Liver (tissue), 9 donors: ENCODE results near the gene ACTRT2. TPM values are rescaled to one million over a fixed set of nuclear protein-coding genes. Genes with fewer than 3 reads are reported as not detected.

Source experiments
- DNase-seq: peaks from one replicate; pipeline ENCODE4 v3.0.0-alpha.2; 2017; ENCODE audit warnings: low spot score
- H3K27ac ChIP-seq, 2 donors: one replicate each; pipeline ENCODE4 v1.7.0; 2013; ENCODE audit warnings: inconsistent platforms in 2 of 2, low read length in 2 of 2, control low read depth in 1 of 2, low read depth in 1 of 2, mild to moderate bottlenecking in 1 of 2
- H3K27me3 ChIP-seq, 4 donors: one replicate each; pipeline versions ENCODE4 v1.6.1 to v1.7.0; 2013; ENCODE audit warnings: low read length in 3 of 4, inconsistent platforms in 1 of 4, mild to moderate bottlenecking in 1 of 4, moderate library complexity in 1 of 4; ENCODE audit not compliant: control insufficient read depth in 4 of 4, insufficient read depth in 4 of 4
- H3K36me3 ChIP-seq, 4 donors: one replicate each; pipeline versions ENCODE4 v1.6.1 to v1.7.0; 2013; ENCODE audit warnings: low read length in 3 of 4, mild to moderate bottlenecking in 3 of 4, low read depth in 1 of 4, moderate library complexity in 1 of 4; ENCODE audit not compliant: control insufficient read depth in 4 of 4, insufficient read depth in 3 of 4
- H3K4me1 ChIP-seq, 4 donors: one replicate each; pipeline versions ENCODE4 v1.6.1 to v1.7.0; 2013; ENCODE audit warnings: low read length in 3 of 4, mild to moderate bottlenecking in 3 of 4, moderate library complexity in 1 of 4; ENCODE audit not compliant: control insufficient read depth in 4 of 4, insufficient read depth in 4 of 4
- H3K4me3 ChIP-seq, 3 donors: one replicate each; pipeline versions ENCODE4 v1.6.1 to v1.7.0; 2013; ENCODE audit warnings: low read length in 3 of 3, control low read depth in 1 of 3, low read depth in 1 of 3, mild to moderate bottlenecking in 1 of 3
- H3K9ac ChIP-seq, 2 donors: one replicate each; pipeline ENCODE4 v1.7.0; 2013; ENCODE audit warnings: low read length in 2 of 2, mild to moderate bottlenecking in 2 of 2, moderate library complexity in 2 of 2, control low read depth in 1 of 2, low read depth in 1 of 2
- H3K9me3 ChIP-seq, 4 donors: one replicate each; pipeline versions ENCODE4 v1.6.1 to v1.7.0; 2013; ENCODE audit warnings: low read length in 3 of 4; ENCODE audit not compliant: control insufficient read depth in 4 of 4
- ATF3 ChIP-seq: IDR thresholded peaks from 2 replicates; pipeline ENCODE4 v1.6.1; 2016; ENCODE audit warnings: antibody characterized with exemption
- CTCF ChIP-seq: fragments of 150-350 bp; IDR thresholded peaks from 2 replicates; pipeline ENCODE4 v1.5.1; 2017; ENCODE audit warnings: improper control_type of control experiment, low read depth, low read length; ENCODE audit not compliant: missing input control
- EGR1 ChIP-seq, 2 donors: IDR thresholded peaks; 2 replicates each; pipeline ENCODE4 v1.6.1; 2016 to 2018; ENCODE audit warnings: antibody characterized with exemption in 2 of 2, low read depth in 2 of 2
- FOXA1 ChIP-seq: IDR thresholded peaks from 2 replicates; pipeline ENCODE4 v1.6.1; 2016; ENCODE audit warnings: antibody characterized with exemption
- FOXA2 ChIP-seq: IDR thresholded peaks from 2 replicates; pipeline ENCODE4 v1.6.1; 2016; ENCODE audit warnings: antibody characterized with exemption
- GABPA ChIP-seq, 2 donors: IDR thresholded peaks in 1 of 2; conservative IDR thresholded peaks in 1 of 2; 2 replicates each; pipeline ENCODE4 v1.6.1; 2016; ENCODE audit warnings: antibody characterized with exemption in 2 of 2, mild to moderate bottlenecking in 1 of 2, moderate library complexity in 1 of 2
- HNF4A ChIP-seq, 2 donors: conservative IDR thresholded peaks; 2 replicates each; pipeline ENCODE4 v1.6.1; 2016; ENCODE audit warnings: antibody characterized with exemption in 2 of 2, mild to moderate bottlenecking in 2 of 2
- HNF4G ChIP-seq: IDR thresholded peaks from 2 replicates; pipeline ENCODE4 v1.6.1; 2016; ENCODE audit warnings: antibody characterized with exemption
- JUND ChIP-seq, 2 donors: IDR thresholded peaks; 2 replicates each; pipeline ENCODE4 v1.6.1; 2016; ENCODE audit warnings: antibody characterized with exemption in 2 of 2
- MAX ChIP-seq: IDR thresholded peaks from 2 replicates; pipeline ENCODE4 v1.6.1; 2016; ENCODE audit warnings: antibody characterized with exemption
- NR2F2 ChIP-seq: IDR thresholded peaks from 2 replicates; pipeline ENCODE4 v1.6.1; 2016; ENCODE audit warnings: antibody characterized with exemption
- RAD21 ChIP-seq, 2 donors: IDR thresholded peaks; 2 replicates each; pipeline ENCODE4 v1.6.1; 2016; ENCODE audit warnings: antibody characterized with exemption in 2 of 2, mild to moderate bottlenecking in 2 of 2
- REST ChIP-seq: IDR thresholded peaks from 2 replicates; pipeline ENCODE4 v1.6.1; 2016; ENCODE audit warnings: antibody characterized with exemption, mild to moderate bottlenecking
- RXRA ChIP-seq, 2 donors: IDR thresholded peaks; 2 replicates each; pipeline ENCODE4 v1.6.1; 2017 to 2018; ENCODE audit warnings: antibody characterized with exemption in 2 of 2, mild to moderate bottlenecking in 1 of 2
- SP1 ChIP-seq: IDR thresholded peaks from 2 replicates; pipeline ENCODE4 v1.6.1; 2018; ENCODE audit warnings: antibody characterized with exemption, mild to moderate bottlenecking
- TAF1 ChIP-seq: conservative IDR thresholded peaks from 2 replicates; pipeline ENCODE4 v1.6.1; 2016; ENCODE audit warnings: antibody characterized with exemption, mild to moderate bottlenecking
- YY1 ChIP-seq: IDR thresholded peaks from 2 replicates; pipeline ENCODE4 v1.6.1; 2016; ENCODE audit warnings: antibody characterized with exemption, mild to moderate bottlenecking
- ZBTB33 ChIP-seq: IDR thresholded peaks from 2 replicates; pipeline ENCODE4 v1.6.1; 2016; ENCODE audit warnings: antibody characterized with exemption
- WGBS: extraction: QIAGEN DNeasy Blood & Tissue Kit; methylation state at CpG from one replicate; pipeline ENCODE4 v1.1.7; 2013; 5-methylcytosine and 5-hydroxymethylcytosine counted together
- polyA plus RNA-seq, 2 donors: library from polyadenylated mRNA; stranded (reverse) in 1 of 2; unstranded in 1 of 2; fragments of 200-250 nt in 1 of 2; fragments of >200 nt in 1 of 2; fragmentation: Nextera tagmentation in 1 of 2; extraction: Ambion mirVana in 1 of 2; gene quantifications; one replicate each; pipeline versions ENCODE4 v1.2.1 to v1.2.3, GENCODE V29; 2013 to 2015
- total RNA-seq, 2 donors: library from RNA; depleted of rRNA; stranded (reverse); fragments of >200 nt; gene quantifications; one replicate each; pipeline ENCODE4 v1.2.3, GENCODE V29; 2014
- donor health status: healthy.
- donor health status: healthy.
- donor health status: healthy.
- donor health status: healthy.
- donor health status: healthy.

ACTRT2 gene
- total RNA-seq (not detected), polyA plus RNA-seq (not detected)

- no peaks in the 10 kb centered on the region for H3K9me3 ChIP-seq
- TF ChIP-seq JUND (IDR thresholded peaks at IDR 0.05) (no peak), EGR1 (IDR thresholded peaks at IDR 0.05; ENCODE audit: low read depth in 2 of 2) (no peak), RXRA (IDR thresholded peaks at IDR 0.05) (no peak), REST (no peak), HNF4G (no peak), ATF3 (no peak), NR2F2 (no peak), MAX (no peak), GABPA (IDR thresholded peaks at IDR 0.05 in 1 of 2, conservative IDR thresholded peaks at IDR 0.05 in 1 of 2) (no peak), HNF4A (conservative IDR thresholded peaks at IDR 0.05) (no peak), SP1 (no peak), TAF1 (no peak), FOXA2 (no peak), RAD21 (IDR thresholded peaks at IDR 0.05) (no peak), FOXA1 (no peak), ZBTB33 (no peak), CTCF (no peak), YY1 (no peak)
- no peaks in the 10 kb centered on the region for H3K36me3 ChIP-seq
- DNase-seq: no peak
- no peaks in the 10 kb centered on the region for H3K4me1 ChIP-seq
- no peak within 1 kb of the TSS for H3K27ac ChIP-seq
- peaks cover 0 to 3% (median 0%) of the 10 kb centered on the region in 4 donors for H3K27me3 ChIP-seq
- H3K9ac ChIP-seq: no peak within 1 kb of the TSS
- WGBS: 47% methylated on average over 8 of the region's 8 CpGs
- no peak within 1 kb of the TSS for H3K4me3 ChIP-seq
Measured at GRCh38 chr1:3021233-3021671, at the start of gene ACTRT2. Gene ACTRT2, plus strand, starts transcription at chr1:3021467. Its CDS starts 220 bp downstream, at chr1:3021687.
